Right cardiac atrium (tissue), 5 donors: ENCODE measurements around the gene ANKRD11. TPM values are rescaled to one million over a fixed set of nuclear protein-coding genes. Genes with fewer than 3 reads are reported as not detected.
"Not testable (repeated sequence)": the region's sequence is repeated elsewhere in the genome, so short reads cannot be mapped to it uniquely, and the experiment has no call there.

Experiments used
- ATAC-seq, 2 donors: fragments of 200-7000 bp; cut with Tn5 transposase; one replicate each; pipeline versions ENCODE4 v1.8.0 to v1.9.1; 2020; ENCODE audit warnings: moderate library complexity in 2 of 2, mild to moderate bottlenecking in 1 of 2
- DNase-seq, 3 donors: peaks; one replicate each; pipeline ENCODE4 v3.0.0-alpha.2; 2020
- H3K27ac ChIP-seq: one replicate; pipeline ENCODE4 v1.5.1; 2013; ENCODE audit warnings: mild to moderate bottlenecking, low read length, control low read depth, moderate library complexity
- H3K27me3 ChIP-seq: one replicate; pipeline ENCODE4 v1.6.1; 2013; ENCODE audit not compliant: control insufficient read depth, insufficient read depth
- H3K4me1 ChIP-seq: one replicate; pipeline ENCODE4 v1.6.1; 2013; ENCODE audit warnings: low read length; ENCODE audit not compliant: control insufficient read depth, insufficient read depth
- H3K4me3 ChIP-seq: one replicate; pipeline ENCODE4 v1.5.1; 2013; ENCODE audit warnings: low read length, control low read depth
- H3K9me3 ChIP-seq: one replicate; pipeline ENCODE4 v1.6.1; 2013; ENCODE audit warnings: low read length; ENCODE audit not compliant: control insufficient read depth
- WGBS: extraction: QIAGEN DNeasy Blood & Tissue Kit; methylation state at CpG from one replicate; pipeline ENCODE4 v1.1.7; 2013; 5-methylcytosine and 5-hydroxymethylcytosine counted together
- intact Hi-C, 4 donors: fragments of 100-400 bp; cut with DNase I; formaldehyde crosslinking; loops; one replicate each; pipeline versions ENCODE4 v1.11.0 to v1.14.0; 2022 to 2023
- polyA plus RNA-seq: library from polyadenylated mRNA; stranded (reverse); fragments of 200-250 nt; gene quantifications from one replicate; pipeline ENCODE4 v1.2.3, GENCODE V29; 2013
- total RNA-seq, 4 donors: library from RNA; stranded (reverse); fragmentation: NEBNext Ultra II Directional; extraction: Animal tissue kit (Norgen Biotek cat#: 25700); gene quantifications; one replicate each; pipeline ENCODE4 v1.2.1, GENCODE V29; 2021
- donor health status: healthy with polysubstance abuse.
- donor health status: DM: no; HTN: yes; CAD: no.
- donor health status: DM: no; HTN: no; CAD: no.
- donor health status: DM: no; HTN: yes; CAD: no; lungs with severe emphysema.
- donor health status: DM: yes; HTN: yes; CAD: no.

The ANKRD11 gene
- total and polyA plus RNA-seq, 5 donors = 75.3 to 98.9 (median 95.3) TPM

DNA sequence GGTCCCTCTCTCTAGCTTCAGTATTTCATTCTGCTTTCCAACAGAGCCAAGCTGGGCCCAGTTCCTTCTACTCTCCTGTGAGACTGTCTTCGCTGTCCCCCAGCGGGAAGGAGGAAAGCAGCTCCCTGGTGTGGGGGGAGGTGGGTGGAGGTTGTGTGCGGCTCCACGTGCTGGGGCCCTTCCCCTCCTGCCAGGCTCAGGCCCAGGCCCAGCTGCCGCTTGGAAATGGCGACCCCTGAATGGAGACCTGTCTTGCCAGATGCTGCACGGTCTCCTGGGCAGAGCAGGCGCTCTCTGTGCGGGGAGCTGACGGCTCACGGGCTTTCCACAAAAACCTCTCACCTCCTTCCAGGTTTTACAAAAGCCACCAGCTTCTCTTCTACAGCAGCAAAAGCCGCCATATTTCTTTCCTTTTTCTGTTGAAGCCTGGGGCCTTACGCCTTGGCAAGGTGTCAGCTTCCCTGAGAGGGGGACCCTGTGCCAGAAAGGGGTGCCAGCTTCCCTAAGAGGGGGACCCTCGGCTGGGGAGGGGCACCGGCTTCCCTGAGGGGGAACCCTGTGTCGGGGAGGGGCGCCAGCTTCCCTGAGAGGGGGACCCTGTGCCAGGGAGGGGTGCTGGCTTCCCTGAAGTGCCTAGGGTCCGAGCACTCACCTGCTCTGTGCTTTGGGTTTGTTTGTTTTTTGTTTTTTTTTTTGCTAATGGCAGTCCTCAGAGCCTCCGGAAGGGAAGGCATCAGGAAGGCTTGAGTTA, 225.4 kb downstream of the ANKRD11 start:
- H3K27me3 ChIP-seq = no peaks in the 10 kb centered on the region
- ATAC-seq (peak in 1 of 2 donors; percentile 6), DNase-seq (no peak)
- intact Hi-C loops = no loop called here
- H3K4me3 ChIP-seq = no peak overlapping the region
- no peak overlapping the region for H3K27ac ChIP-seq
- no peaks in the 10 kb centered on the region for H3K9me3 ChIP-seq
- WGBS = 91% methylated on average over 19 of the region's 19 CpGs
- no peaks in the 10 kb centered on the region for H3K4me1 ChIP-seq

DNA sequence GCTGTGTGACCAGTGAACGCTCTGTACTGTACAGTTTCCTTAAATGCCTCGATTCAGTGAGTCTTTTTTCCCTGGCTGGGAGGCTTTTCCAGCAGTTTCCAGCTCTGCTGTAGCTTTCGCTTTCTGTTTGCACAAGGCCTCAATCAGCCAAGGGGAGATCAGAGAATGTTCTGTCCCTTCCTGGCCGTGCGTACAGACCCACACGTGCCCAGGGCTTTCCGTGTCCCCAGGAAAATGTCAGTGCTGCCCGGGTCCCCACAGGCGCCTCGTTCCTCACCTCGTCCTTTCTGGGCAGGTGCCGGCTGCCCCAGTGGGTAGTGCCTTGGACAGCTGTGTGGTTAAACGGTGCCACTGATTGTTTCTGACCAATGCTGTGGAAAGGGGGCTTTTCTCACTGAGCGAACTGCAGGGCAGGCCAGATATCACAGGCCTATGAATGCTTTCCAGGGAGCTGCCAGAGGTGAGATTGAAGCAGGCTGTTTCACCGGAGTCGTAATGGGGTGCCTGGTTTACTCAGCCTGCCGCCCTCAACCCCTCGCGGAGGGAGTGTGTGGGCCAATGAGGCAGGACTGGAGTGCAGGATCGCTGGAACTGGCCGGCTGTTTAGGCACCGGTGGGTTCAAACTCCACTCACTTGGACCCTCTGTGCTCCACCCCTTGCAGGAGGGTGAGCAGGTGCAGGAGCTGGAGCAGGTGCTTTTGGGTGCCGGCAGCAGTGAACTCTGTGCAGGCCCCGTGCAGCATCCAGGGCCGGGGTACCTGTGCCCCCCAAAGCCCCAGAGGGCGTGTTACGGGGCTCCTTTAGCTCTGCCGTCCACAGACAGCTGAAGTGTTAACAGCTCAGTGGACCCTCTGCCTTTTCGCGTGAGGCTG, 228.4 kb downstream of the ANKRD11 start:
- Histone ChIP-seq H3K4me3 (no peak overlapping the region), H3K4me1 (no peaks in the 10 kb centered on the region), H3K27me3 (no peaks in the 10 kb centered on the region), H3K9me3 (no peaks in the 10 kb centered on the region), H3K27ac (no peak overlapping the region)
- ATAC-seq = no peak
- intact Hi-C loops = no loop called here
- no peak for DNase-seq
- 84% methylated on average over 30 of the region's 30 CpGs for WGBS

DNA sequence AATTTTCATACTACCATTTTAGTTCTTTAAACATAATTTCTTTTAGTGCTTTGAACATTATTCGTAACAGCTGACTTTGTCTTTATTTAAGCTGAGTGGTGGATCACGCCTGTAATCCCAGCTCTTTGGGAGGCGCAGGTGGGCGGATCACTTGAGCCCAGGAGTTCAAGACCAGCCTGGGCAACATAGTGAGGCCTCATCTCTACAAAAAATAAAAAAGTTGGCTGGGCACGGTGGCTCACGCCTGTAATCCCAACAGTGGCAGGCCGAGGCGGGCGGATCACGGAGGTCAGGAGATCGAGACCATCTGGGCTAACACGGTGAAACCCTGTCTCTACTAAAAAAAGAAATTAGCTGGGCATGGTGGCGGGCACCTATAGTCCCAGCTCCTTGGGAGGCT, 230.5 kb downstream of the ANKRD11 start:
- ATAC-seq, H3K27me3 ChIP-seq, DNase-seq, H3K9me3 ChIP-seq, H3K27ac ChIP-seq, H3K4me1 ChIP-seq, intact Hi-C loops, H3K4me3 ChIP-seq: not testable (repeated sequence)
- 94% methylated on average over 13 of the region's 13 CpGs for WGBS

DNA sequence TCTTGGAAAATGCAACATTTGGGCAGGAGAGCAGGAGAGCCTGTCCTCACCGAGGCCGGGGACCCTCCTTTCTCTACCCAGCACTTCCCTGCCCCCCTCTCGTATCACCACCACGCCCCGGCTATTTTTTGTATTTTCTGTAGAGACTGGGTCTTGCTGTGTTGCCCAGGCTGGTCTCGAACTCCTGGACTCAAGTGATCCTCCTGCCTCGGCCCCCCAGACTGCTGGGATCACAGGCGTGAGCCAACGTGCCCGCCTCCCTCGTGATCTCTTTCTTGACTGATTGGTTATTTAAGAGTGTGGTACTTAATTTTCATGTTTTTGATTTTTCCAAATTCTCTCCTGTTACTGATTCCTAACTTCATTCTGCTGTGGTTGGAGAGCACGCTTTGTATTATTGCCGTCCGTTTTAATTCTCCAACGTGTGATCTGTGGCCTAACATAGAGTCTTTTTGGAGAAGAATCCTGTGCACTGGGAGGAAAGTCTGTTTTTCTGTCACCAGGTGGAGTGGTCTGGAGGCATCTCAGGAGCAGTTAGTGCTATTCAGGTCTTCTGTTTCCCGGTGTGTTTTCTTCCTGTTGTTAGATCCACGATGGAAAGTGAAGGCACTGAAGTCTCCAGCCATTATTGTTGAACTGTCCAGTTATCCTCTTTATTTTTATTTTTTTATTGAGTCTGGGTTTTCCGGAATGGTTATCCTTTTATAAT, 232.4 kb downstream of the ANKRD11 start:
- intact Hi-C loops = no loop called here
- H3K27me3 ChIP-seq = no peaks in the 10 kb centered on the region
- 73% methylated on average over 18 of the region's 18 CpGs for WGBS
- H3K27ac ChIP-seq = no peak overlapping the region
- H3K4me3 ChIP-seq = no peak overlapping the region
- ATAC-seq = no peak
- H3K9me3 ChIP-seq = no peaks in the 10 kb centered on the region
- DNase-seq = no peak
- H3K4me1 ChIP-seq = no peaks in the 10 kb centered on the region

DNA sequence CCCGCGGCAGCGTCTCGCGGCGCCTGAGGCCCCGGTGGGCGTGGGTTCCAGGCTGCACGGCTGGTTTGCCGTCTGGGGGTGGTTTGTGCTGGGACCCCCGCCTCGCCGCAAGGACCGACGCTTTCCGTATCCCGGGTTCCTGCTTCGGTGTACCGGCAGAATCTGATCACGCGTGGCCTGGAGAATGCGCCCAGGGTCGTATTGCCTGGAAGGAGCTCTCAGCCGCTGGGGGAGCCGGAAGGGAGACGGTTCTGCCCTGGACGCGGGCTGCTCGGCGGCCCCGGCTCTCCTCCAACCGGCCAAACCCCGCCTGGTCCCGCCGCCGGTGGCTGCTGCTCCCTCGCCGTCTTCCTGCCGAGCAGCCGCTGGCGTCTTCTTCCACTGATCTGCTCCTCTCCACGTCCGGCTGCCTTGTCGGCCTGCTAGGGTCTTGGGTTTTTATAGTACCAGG, 233.1 kb downstream of the ANKRD11 start:
- Histone ChIP-seq H3K4me3 (peak overlapping the region; percentile 29), H3K27ac (no peak overlapping the region), H3K4me1 (no peaks in the 10 kb centered on the region), H3K27me3 (no peaks in the 10 kb centered on the region), H3K9me3 (no peaks in the 10 kb centered on the region)
- DNase-seq = peak in 1 of 3 donors; percentile 53
- 3% methylated on average over 44 of the region's 44 CpGs for WGBS
- peak; percentile 9 to 51 for ATAC-seq
- intact Hi-C loops = no loop called here

DNA sequence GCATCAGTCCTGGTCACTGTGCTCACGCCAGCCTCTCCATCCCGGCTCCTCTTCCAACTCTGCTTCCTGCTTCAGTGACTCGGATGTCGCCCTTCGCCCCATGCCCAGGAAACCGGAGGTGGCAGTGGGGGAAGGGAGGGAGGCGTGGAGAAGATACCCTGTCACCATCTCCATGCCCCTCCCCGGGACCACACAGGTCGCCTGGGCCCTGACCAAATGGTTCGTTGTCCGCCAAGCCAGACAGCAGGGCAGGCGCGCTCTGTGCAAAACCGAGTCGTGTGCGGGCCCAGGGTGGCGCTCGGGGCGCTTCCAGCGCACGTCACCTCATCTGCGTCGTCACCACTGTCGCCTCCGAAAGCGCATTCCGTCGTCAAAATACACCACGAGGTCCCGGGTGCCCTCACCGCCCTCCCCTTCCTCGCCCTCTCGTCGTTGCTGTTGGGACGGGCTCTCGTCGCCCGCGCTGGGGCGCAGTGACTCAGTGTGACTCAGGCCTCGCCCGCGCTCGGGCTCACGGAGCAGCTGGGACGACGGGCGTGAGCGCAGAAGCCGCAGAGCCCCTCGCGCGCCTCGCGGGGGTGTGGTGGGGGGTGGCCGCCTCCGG, 233.6 kb downstream of the ANKRD11 start:
- peak; percentile 66 to 75 (median 72) for DNase-seq
- no peaks in the 10 kb centered on the region for H3K4me1 ChIP-seq
- H3K27ac ChIP-seq = no peak overlapping the region
- 3% methylated on average over 57 of the region's 57 CpGs for WGBS
- peak overlapping the region; percentile 29 for H3K4me3 ChIP-seq
- H3K27me3 ChIP-seq = no peaks in the 10 kb centered on the region
- H3K9me3 ChIP-seq = no peaks in the 10 kb centered on the region
- peak; percentile 70 to 89 for ATAC-seq
- intact Hi-C loops = no loop called here

DNA sequence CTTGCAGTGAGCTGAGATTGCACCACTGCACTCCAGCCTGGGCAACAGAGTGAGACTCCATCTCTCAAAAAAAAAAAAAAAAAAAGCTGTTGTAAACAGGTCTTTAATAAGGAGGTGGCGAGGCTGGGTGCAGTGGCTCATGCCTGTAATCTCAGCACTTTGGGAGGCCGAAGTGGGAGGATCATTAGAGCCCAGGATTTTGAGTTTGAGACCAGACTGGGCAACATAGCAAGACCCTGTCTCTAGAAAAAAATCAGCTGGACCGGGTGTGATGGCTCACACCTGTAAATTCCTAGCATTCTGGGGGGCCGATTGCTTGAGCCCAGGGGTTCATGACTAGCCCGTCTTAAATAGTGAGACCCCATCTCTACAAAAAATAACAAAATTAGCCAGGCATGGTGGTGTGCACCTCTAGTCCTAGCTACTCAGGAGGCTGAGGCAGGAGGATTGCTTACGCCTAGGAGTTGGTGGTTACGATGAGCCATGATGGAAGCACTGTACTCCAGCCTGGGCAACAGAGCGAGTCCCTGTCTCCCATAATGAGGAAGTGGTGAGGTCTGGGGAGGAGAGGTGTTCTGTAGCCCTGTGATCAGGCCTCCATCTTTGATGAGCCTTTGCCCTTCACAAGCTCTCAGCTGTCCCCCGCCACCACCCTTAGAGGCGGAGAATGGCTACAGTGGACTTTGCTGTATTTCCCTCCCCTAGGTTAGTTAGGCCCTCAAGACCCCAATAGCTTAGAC, 236.6 kb downstream of the ANKRD11 start:
- Histone ChIP-seq H3K4me3 (no peak overlapping the region), H3K27me3 (no peaks in the 10 kb centered on the region), H3K9me3 (no peaks in the 10 kb centered on the region), H3K4me1 (no peaks in the 10 kb centered on the region), H3K27ac (no peak overlapping the region)
- intact Hi-C loops = no loop called here
- WGBS = 96% methylated on average over 10 of the region's 10 CpGs
- ATAC-seq (no peak), DNase-seq (no peak)

DNA sequence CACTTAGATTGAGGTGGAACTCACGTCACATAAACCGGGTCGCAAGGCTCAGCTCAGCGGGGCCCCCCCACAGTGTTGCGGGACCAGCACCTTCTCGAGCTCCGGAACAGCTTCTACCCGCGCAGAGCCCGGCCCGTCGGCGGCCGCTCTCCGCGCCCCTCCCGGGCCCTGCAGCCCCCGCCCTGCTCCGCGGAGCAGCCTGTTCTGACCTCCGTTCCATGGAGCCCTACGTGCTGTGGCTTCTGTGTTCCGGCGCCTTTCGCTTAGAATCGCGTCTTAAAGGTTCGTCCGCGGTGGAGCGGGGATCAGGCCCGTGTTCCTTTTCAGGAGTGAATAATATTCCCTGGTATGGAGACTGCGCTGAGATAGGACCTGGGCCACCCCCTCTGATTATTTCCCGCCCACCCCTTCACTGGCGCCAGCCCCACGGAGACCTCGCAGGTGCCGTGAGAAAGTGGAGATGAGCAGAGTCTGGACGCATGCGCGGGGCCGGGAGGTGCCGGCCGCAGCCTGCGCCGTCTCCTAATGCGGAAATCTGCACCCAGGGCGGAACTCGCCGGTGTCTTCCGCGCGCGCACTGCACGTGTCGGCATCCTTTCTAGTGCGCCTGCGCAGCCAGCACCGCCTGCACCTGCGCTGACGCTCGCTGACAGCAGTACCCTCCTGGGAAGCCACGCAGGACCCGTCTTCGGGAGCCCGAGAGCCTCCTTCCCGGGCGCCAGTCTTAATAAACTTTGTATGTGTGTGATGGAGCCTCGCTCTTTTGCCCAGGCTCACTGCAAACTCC, 242.0 kb downstream of the ANKRD11 start:
- Histone ChIP-seq H3K27ac (no peak overlapping the region), H3K4me1 (no peaks in the 10 kb centered on the region), H3K27me3 (no peaks in the 10 kb centered on the region), H3K9me3 (no peaks in the 10 kb centered on the region), H3K4me3 (peak overlapping the region; percentile 63)
- ATAC-seq (no peak), DNase-seq (no peak)
- 56% methylated on average over 69 of the region's 69 CpGs for WGBS
- intact Hi-C loops = no loop called here

DNA sequence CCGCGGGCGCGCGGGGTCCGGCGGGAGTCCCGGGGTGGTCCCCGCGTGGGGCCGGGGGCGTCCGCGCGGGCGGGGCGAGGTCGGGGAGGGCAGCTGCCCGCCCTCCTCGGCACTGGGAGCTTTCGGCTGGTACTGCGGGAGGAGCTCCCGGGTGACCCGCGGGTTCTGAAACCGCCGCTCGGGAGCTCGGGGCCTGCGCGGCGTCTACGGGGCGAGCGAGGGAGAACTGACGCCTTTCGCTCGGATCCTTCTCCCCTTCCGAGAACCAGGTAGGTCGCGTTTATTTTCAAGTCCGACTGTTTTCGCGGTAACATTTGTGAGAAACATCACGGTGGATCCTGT, 242.7 kb downstream of the ANKRD11 start:
- H3K4me3 ChIP-seq = peak overlapping the region; percentile 63
- H3K27me3 ChIP-seq, H3K4me1 ChIP-seq, ATAC-seq, H3K9me3 ChIP-seq, DNase-seq, intact Hi-C loops, H3K27ac ChIP-seq: not testable (repeated sequence)
- 2% methylated on average over 45 of the region's 45 CpGs for whole genome bisulfite sequencing
